ENCODE measurements around the gene TH. TPM values are rescaled to one million over a fixed set of nuclear protein-coding genes. Genes with fewer than 3 reads are reported as not detected.

TH gene
- total and polyA plus RNA-seq, 9 donors, result 0.12 to 4.1 (median 0.97) TPM; not detected in 2

- H3K27ac ChIP-seq, result no peak overlapping the region
- no peak overlapping the region for H3K4me3 ChIP-seq
- no peaks in the 10 kb centered on the region for H3K27me3 ChIP-seq
- intact Hi-C loops (cut with DNase I), result loop anchor here in 1 of 4 donors (10.0 kb wide), 1 partner anchor 333 kb away; no protein-coding TSS in a partner anchor
- WGBS, 3 donors, result 74 to 76% (median 75%) methylated on average over 7 of the region's 7 CpGs
- no peaks in the 10 kb centered on the region for H3K36me3 ChIP-seq
- no peak for DNase-seq
- no peak for TF ChIP-seq EP300 (IDR thresholded peaks at IDR 0.05)
- no peak for TF ChIP-seq POLR2A (IDR thresholded peaks at IDR 0.05)
- no peak for TF ChIP-seq CTCF (IDR thresholded peaks at IDR 0.05)
- no peaks in the 10 kb centered on the region for H3K9me3 ChIP-seq
- no peaks in the 10 kb centered on the region for H3K4me1 ChIP-seq (ENCODE audit: insufficient read depth)
These were observed 20.3 kb upstream of the TH start for GRCh38 chr11:2191883-2192282.

DNA sequence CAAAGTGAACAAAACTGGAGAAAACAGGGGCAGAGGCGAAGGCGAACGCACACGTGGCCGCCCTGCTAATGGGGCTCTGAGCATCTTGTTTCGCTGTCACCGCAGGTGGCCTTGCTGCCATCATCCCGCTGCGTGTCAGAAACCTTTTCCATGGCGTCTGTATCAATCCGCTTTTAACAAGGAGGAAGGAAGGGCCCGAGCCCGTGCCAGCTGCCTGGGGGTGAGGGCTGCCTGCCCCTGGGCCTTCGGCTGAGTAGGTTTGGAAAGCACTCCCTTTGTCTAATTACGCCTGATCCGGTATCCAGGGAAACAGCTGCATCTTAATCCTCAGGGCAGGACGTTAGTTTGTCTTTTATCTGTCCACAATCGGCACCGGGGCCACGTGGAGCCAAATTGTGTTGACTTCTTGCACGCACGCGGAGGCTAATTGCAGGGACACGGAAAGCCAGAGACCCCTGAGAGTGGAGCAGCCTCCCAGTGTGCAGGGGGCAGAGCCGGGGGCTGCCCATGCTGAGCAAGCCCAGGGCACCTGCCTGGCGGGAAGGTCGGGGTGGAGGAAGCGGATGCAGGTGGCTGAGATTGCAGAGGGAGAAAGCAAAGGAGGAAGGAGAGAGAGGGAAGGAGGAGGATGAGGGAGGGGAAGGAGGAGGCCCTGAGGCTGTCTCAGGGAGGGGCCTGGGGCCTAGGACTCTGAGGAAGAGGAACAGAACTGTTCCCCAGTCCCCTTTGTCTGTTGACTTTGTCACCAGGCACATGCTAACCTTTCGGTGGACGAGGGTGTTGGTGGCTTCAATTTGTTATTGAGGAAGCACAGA lies 19.2 kb upstream of the TH start:
- 48 to 52% (median 51%) methylated on average over 30 of the region's 30 CpGs for WGBS, 3 donors
- TF ChIP-seq EP300 (IDR thresholded peaks at IDR 0.05) (no peak), CTCF (IDR thresholded peaks at IDR 0.05) (no peak), POLR2A (IDR thresholded peaks at IDR 0.05) (no peak)
- no peaks in the 10 kb centered on the region for H3K4me1 ChIP-seq (ENCODE audit: insufficient read depth)
- no peak overlapping the region for H3K4me3 ChIP-seq
- H3K9me3 ChIP-seq, result no peaks in the 10 kb centered on the region
- intact Hi-C loops (cut with DNase I), result loop anchor here in 1 of 4 donors (10.0 kb wide), 1 partner anchor 334 kb away; no protein-coding TSS in a partner anchor
- no peak overlapping the region for H3K27ac ChIP-seq
- no peaks in the 10 kb centered on the region for H3K36me3 ChIP-seq
- no peak for DNase-seq
- H3K27me3 ChIP-seq, result no peaks in the 10 kb centered on the region

- H3K9me3 ChIP-seq, result no peaks in the 10 kb centered on the region
- no peak for DNase-seq
- no peaks in the 10 kb centered on the region for H3K36me3 ChIP-seq
- H3K27ac ChIP-seq, result no peak overlapping the region
- no peak for TF ChIP-seq POLR2A (IDR thresholded peaks at IDR 0.05)
- TF ChIP-seq CTCF (IDR thresholded peaks at IDR 0.05), result no peak
- no peak for TF ChIP-seq EP300 (IDR thresholded peaks at IDR 0.05)
- intact Hi-C loops (cut with DNase I), result loop anchor here in 1 of 4 donors (10.0 kb wide), 1 partner anchor 335 kb away; no protein-coding TSS in a partner anchor
- no peaks in the 10 kb centered on the region for H3K27me3 ChIP-seq
- 61 to 67% (median 64%) methylated on average over 29 of the region's 29 CpGs for whole genome bisulfite sequencing, 3 donors
- H3K4me1 ChIP-seq (ENCODE audit: insufficient read depth), result no peaks in the 10 kb centered on the region
- H3K4me3 ChIP-seq, result no peak overlapping the region
These were observed 18.5 kb upstream of the TH start for GRCh38 chr11:2189938-2190656.

DNA sequence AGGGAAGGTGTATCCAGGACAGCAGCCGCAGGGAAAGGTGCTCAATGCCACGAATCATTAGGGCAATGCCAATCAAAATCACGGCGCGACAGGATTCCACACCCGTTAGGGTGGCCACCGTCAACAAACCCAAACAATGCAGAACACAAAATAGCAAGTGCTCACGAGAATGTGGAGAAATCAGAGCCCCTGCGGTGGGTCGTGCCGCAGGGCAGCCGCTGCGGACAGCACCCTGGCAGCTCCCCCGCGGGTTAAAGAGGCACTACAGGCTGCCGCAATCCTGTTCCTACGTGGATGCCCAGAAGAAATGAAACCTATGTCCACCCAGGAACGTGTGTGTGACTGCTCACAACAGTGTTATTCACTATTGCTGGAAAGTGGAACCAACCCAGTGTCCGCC lies 17.1 kb upstream of the TH start:
- intact Hi-C loops (cut with DNase I), result no loop called here
- Histone ChIP-seq H3K4me3 (no peak overlapping the region), H3K27me3 (no peaks in the 10 kb centered on the region), H3K27ac (no peak overlapping the region), H3K9me3 (no peaks in the 10 kb centered on the region), H3K4me1 (ENCODE audit: insufficient read depth) (no peaks in the 10 kb centered on the region), H3K36me3 (no peaks in the 10 kb centered on the region)
- WGBS, 3 donors, result 78 to 88% (median 80%) methylated on average over 19 of the region's 19 CpGs
- TF ChIP-seq POLR2A (IDR thresholded peaks at IDR 0.05) (no peak), EP300 (IDR thresholded peaks at IDR 0.05) (no peak), CTCF (IDR thresholded peaks at IDR 0.05) (no peak)
- DNase-seq, result no peak

Measured in ovary (tissue), 9 donors.